H1 (cell line): ENCODE data around the gene MSI2. TPM values are rescaled to one million over a fixed set of nuclear protein-coding genes. Genes with fewer than 3 reads are reported as not detected.

Experiments
- CTCF ChIA-PET: fragments of 300-600 bp; sonication (Branson Sonifier 250); formaldehyde crosslinking; loops from one replicate; lab custom pipeline; 2021; ENCODE audit not compliant: partially characterized antibody; lab: Charles Lee
- POLR2A ChIA-PET: fragments of 300-600 bp; sonication (Branson Sonifier 250); formaldehyde crosslinking; loops from one replicate; lab custom pipeline; 2021; ENCODE audit warnings: inconsistent platforms; ENCODE audit not compliant: partially characterized antibody; lab: Charles Lee
- DNase-seq, 2 experiments: peaks; one replicate each; pipeline versions ENCODE4 v3.0.0 to v3.0.0-alpha.2; 2010 to 2022; ENCODE audit warnings: low spot score in 2 of 2, low read depth in 1 of 2, mixed read lengths in 1 of 2
- FAIRE-seq: peaks from 2 replicates; lab custom pipeline; 2011; peaks lifted over from hg19 to GRCh38; lab: Jason Lieb, UNC
- H2AFZ ChIP-seq: 2 replicates; pipeline ENCODE4 v1.8.1; 2012; ENCODE audit warnings: low read length, inconsistent platforms
- H2AK5ac ChIP-seq: 2 replicates; pipeline ENCODE4 v1.6.1; 2013; ENCODE audit warnings: low read depth, low read length
- H2BK120ac ChIP-seq: replicated peaks from 2 replicates; pipeline ENCODE3; 2013; ENCODE audit warnings: low read depth, low read length, inconsistent platforms
- H2BK12ac ChIP-seq: 2 replicates; pipeline ENCODE4 v1.6.1; 2013; ENCODE audit warnings: low read depth, low read length
- H2BK15ac ChIP-seq: 2 replicates; pipeline ENCODE4 v1.6.1; 2013; ENCODE audit warnings: low read length
- H2BK20ac ChIP-seq: 2 replicates; pipeline ENCODE4 v1.6.1; 2013; ENCODE audit warnings: low read length
- H2BK5ac ChIP-seq: 2 replicates; pipeline ENCODE4 v1.6.1; 2013; ENCODE audit warnings: low read depth, low read length
- H3K14ac ChIP-seq: 2 replicates; pipeline ENCODE4 v1.6.1; 2013; ENCODE audit warnings: inconsistent platforms; ENCODE audit not compliant: insufficient read length
- H3K18ac ChIP-seq: 2 replicates; pipeline ENCODE4 v1.6.1; 2013; ENCODE audit warnings: low read length; ENCODE audit errors: extremely low read depth
- H3K23ac ChIP-seq: 2 replicates; pipeline ENCODE4 v1.6.1; 2013; ENCODE audit warnings: inconsistent platforms; ENCODE audit not compliant: insufficient read length
- H3K23me2 ChIP-seq: 2 replicates; pipeline ENCODE4 v1.6.1; 2013; ENCODE audit warnings: low read depth, low read length
- H3K27ac ChIP-seq: 2 replicates; pipeline ENCODE4 v1.6.1; 2011; ENCODE audit warnings: low read depth, low read length, inconsistent platforms
- H3K27me3 ChIP-seq, 4 experiments: replicated peaks in 1 of 4; 1 replicate in 1 of 4; 2 replicates in 3 of 4; pipeline versions ENCODE4 v1.6.1 to v1.8.1; 2011 to 2013; ENCODE audit warnings: low read length in 3 of 4, mild to moderate bottlenecking in 3 of 4, inconsistent platforms in 2 of 4, mixed read lengths in 2 of 4, moderate library complexity in 1 of 4; ENCODE audit not compliant: control insufficient read depth in 3 of 4, insufficient read depth in 3 of 4; ENCODE audit errors: extremely low read depth in 1 of 4
- H3K36me3 ChIP-seq, 4 experiments: 2 replicates each; pipeline versions ENCODE4 v1.6.1 to v1.8.1; 2011 to 2013; ENCODE audit warnings: mild to moderate bottlenecking in 4 of 4, low read length in 3 of 4, moderate library complexity in 2 of 4, control low read depth in 1 of 4, inconsistent platforms in 1 of 4; ENCODE audit not compliant: insufficient read depth in 4 of 4, control insufficient read depth in 2 of 4
- H3K4ac ChIP-seq: replicated peaks from 2 replicates; pipeline ENCODE3; 2013; ENCODE audit warnings: low read length, low read depth, mixed read lengths, inconsistent platforms; ENCODE audit not compliant: insufficient read length
- H3K4me1 ChIP-seq, 4 experiments: replicated peaks in 1 of 4; 1 replicate in 1 of 4; 2 replicates in 3 of 4; pipeline versions ENCODE4 v1.6.1 to v1.8.1; 2011 to 2013; ENCODE audit warnings: low read length in 3 of 4, inconsistent platforms in 2 of 4, mixed read lengths in 1 of 4; ENCODE audit not compliant: insufficient read depth in 4 of 4, control insufficient read depth in 3 of 4
- H3K4me2 ChIP-seq, 2 experiments: 2 replicates each; pipeline versions ENCODE4 v1.6.1 to v1.8.1; 2011 to 2013; ENCODE audit warnings: low read depth in 2 of 2, low read length in 2 of 2, control low read depth in 1 of 2, inconsistent platforms in 1 of 2, mild to moderate bottlenecking in 1 of 2; ENCODE audit not compliant: insufficient read depth in 1 of 2
- H3K4me3 ChIP-seq, 4 experiments: fragments of 200-600, 300-600 bp in 1 of 4; sonication (generic), shearing (Covaris generic), sonication (Bioruptor Twin) in 1 of 4; 2 replicates each; pipeline versions ENCODE4 v1.5.1 to v1.8.1; 2011 to 2016; ENCODE audit warnings: low read length in 4 of 4, low read depth in 3 of 4, control low read depth in 2 of 4, inconsistent platforms in 2 of 4, mild to moderate bottlenecking in 2 of 4, mixed read lengths in 1 of 4, moderate library complexity in 1 of 4; ENCODE audit not compliant: insufficient read depth in 2 of 4; ENCODE audit errors: extremely low read depth in 1 of 4
- H3K56ac ChIP-seq: replicated peaks from 2 replicates; pipeline ENCODE3; 2013; ENCODE audit warnings: low read depth, mild to moderate bottlenecking, mixed read lengths, low read length, inconsistent platforms; ENCODE audit not compliant: insufficient read length
- H3K79me1 ChIP-seq: 2 replicates; pipeline ENCODE4 v1.6.1; 2013; ENCODE audit warnings: low read depth, low read length, control low read depth
- H3K79me2 ChIP-seq, 2 experiments: 2 replicates each; pipeline versions ENCODE4 v1.6.1 to v1.8.1; 2012 to 2013; ENCODE audit warnings: low read length in 2 of 2, mild to moderate bottlenecking in 2 of 2, inconsistent platforms in 1 of 2; ENCODE audit not compliant: insufficient read depth in 2 of 2, control insufficient read depth in 1 of 2
- H3K9ac ChIP-seq, 4 experiments: replicated peaks in 1 of 4; 1 replicate in 1 of 4; 2 replicates in 3 of 4; pipeline versions ENCODE4 v1.6.1 to v1.8.1; 2011 to 2013; ENCODE audit warnings: low read depth in 3 of 4, low read length in 3 of 4, control low read depth in 2 of 4, mild to moderate bottlenecking in 2 of 4, moderate library complexity in 2 of 4, inconsistent platforms in 1 of 4; ENCODE audit errors: extremely low read depth in 1 of 4
- H3K9me3 ChIP-seq, 2 experiments: 2 replicates each; pipeline versions ENCODE4 v1.6.1 to v1.8.1; 2012 to 2013; ENCODE audit warnings: mild to moderate bottlenecking in 2 of 2, moderate library complexity in 2 of 2, control low read depth in 1 of 2, inconsistent platforms in 1 of 2, low read depth in 1 of 2, low read length in 1 of 2, mixed read lengths in 1 of 2; ENCODE audit not compliant: insufficient read depth in 2 of 2
- H4K20me1 ChIP-seq, 2 experiments: replicated peaks in 1 of 2; 2 replicates each; pipeline versions ENCODE3 to v1.8.1; 2011 to 2013; ENCODE audit warnings: inconsistent platforms in 2 of 2, low read length in 2 of 2, mild to moderate bottlenecking in 1 of 2; ENCODE audit not compliant: insufficient read depth in 2 of 2, control insufficient read depth in 1 of 2
- H4K5ac ChIP-seq: 2 replicates; pipeline ENCODE4 v1.6.1; 2013; ENCODE audit warnings: low read length, low read depth, mixed read lengths, inconsistent platforms; ENCODE audit not compliant: insufficient read length
- H4K8ac ChIP-seq: 2 replicates; pipeline ENCODE4 v1.8.0; 2013; ENCODE audit warnings: mild to moderate bottlenecking, moderate library complexity, low read length, inconsistent platforms; ENCODE audit not compliant: insufficient read depth; ENCODE audit errors: extremely low read depth
- H4K91ac ChIP-seq: replicated peaks from 2 replicates; pipeline ENCODE3; 2013; ENCODE audit warnings: low read length, mixed read lengths, inconsistent platforms; ENCODE audit not compliant: insufficient read length
- CBX8 ChIP-seq: fragments of 300-800, 300-1000 bp; sonication (generic); IDR thresholded peaks from 2 replicates; pipeline ENCODE4 v1.7.1; 2016; ENCODE audit warnings: low read depth, low read length, borderline replicate concordance
- WGBS, 2 experiments: shearing (Covaris generic) in 1 of 2; methylation state at CpG; one replicate each; pipeline versions ENCODE4 v1.1.6 to v1.1.7; 2013 to 2015; ENCODE audit warnings: low lambda C conversion rate in 2 of 2, mixed read lengths in 2 of 2, inconsistent platforms in 1 of 2, low coverage in 1 of 2, missing lambda C conversion rate in 1 of 2; ENCODE audit not compliant: insufficient replicate concordance in 2 of 2, insufficient coverage in 1 of 2, insufficient read length in 1 of 2; ENCODE audit errors: extremely low coverage in 1 of 2, missing lambda C conversion rate in 1 of 2; 5-methylcytosine and 5-hydroxymethylcytosine counted together
- polyA plus RNA-seq, 7 experiments: library from polyadenylated mRNA; depleted of rRNA in 3 of 7; stranded (reverse) in 5 of 7; unstranded in 2 of 7; fragments of >200 nt in 5 of 7; fragments of 200-250 nt in 2 of 7; gene quantifications; 1 replicate in 5 of 7; 2 replicates in 1 of 7; 4 replicates in 1 of 7; pipeline versions ENCODE4 v1.2.1 to v1.2.3, GENCODE V29; 2011 to 2013; ENCODE audit warnings: missing spikeins in 2 of 7, mixed read lengths in 2 of 7
- total RNA-seq: library from RNA; stranded (reverse); fragmentation: NEBNext Ultra II Directional; extraction: Animal tissue kit (Norgen Biotek cat#: 25700); gene quantifications from 2 replicates; pipeline ENCODE4 v1.2.1, GENCODE V29; 2021

Gene MSI2
- total and polyA plus RNA-seq, 2 of the 8 experiments (the other 6 are each of a cell fraction or from before 2014, with no cell fraction given): 36.7 to 80.6 TPM

- Histone ChIP-seq H3K56ac (no peak overlapping the region), H2BK20ac (no peak overlapping the region), H3K4ac (no peak overlapping the region), H2AK5ac (no peak overlapping the region), H2BK15ac (no peak overlapping the region; the same call in 1 of the 2 replicates), H3K14ac (no peak overlapping the region), H3K9me3 (peaks cover 3 to 5% of the 10 kb centered on the region in 2 experiments; a peak in 1 of 4 replicates), H2BK5ac (no peak overlapping the region), H3K79me1 (peaks cover 4% of the 10 kb centered on the region; the same call in 1 of the 2 replicates), H3K23ac (no peak overlapping the region), H3K36me3 (peaks cover 0 to 2% (median 0%) of the 10 kb centered on the region in 4 experiments; a peak in 4 of 8 replicates), H3K27me3 (no peaks in the 10 kb centered on the region), H3K23me2 (no peaks in the 10 kb centered on the region), H2BK12ac (no peak overlapping the region), H2AFZ (no peak overlapping the region), H3K27ac (no peak overlapping the region), H3K79me2 (peaks cover 0 to 12% of the 10 kb centered on the region in 2 experiments; a peak in 2 of 4 replicates), H3K4me3 (no peak overlapping the region), H3K9ac (no peak overlapping the region), H4K91ac (no peak overlapping the region), H3K4me2 (no peak overlapping the region), H4K8ac (no peak overlapping the region), H4K5ac (no peak overlapping the region), H4K20me1 (peaks cover 0 to 2% of the 10 kb centered on the region in 2 experiments), H3K18ac (0 out of 2 replicates have a peak overlapping the region, but pooled peaks have one; percentile 3), H3K4me1 (peaks cover 2 to 15% (median 11%) of the 10 kb centered on the region in 4 experiments; a peak in 6 of 7 replicates), H2BK120ac (no peak overlapping the region)
- ChIA-PET CTCF (interaction anchor here (0.8 to 2.0 kb wide), 2 partner anchors 132 to 218 kb away, joined by 3 to 7 read pairs; no protein-coding TSS in a partner anchor), POLR2A (interaction anchor here (1.2 kb wide), 1 partner anchor 8 kb away, joined by 3 read pairs; no protein-coding TSS in a partner anchor)
- DNase-seq (no peak), FAIRE-seq (no peak)
- TF ChIP-seq CBX8: no peak
- 83% methylated on average over 11 of the region's 11 CpGs; no CpG with 5 or more reads in 1 of the 2 experiments for WGBS, 2 experiments
Observed at GRCh38 chr17:57375040-57375769, 118.9 kb downstream of the MSI2 start.
